ENCODE measurements around the gene CXCL1.

The CXCL1 gene

DNA sequence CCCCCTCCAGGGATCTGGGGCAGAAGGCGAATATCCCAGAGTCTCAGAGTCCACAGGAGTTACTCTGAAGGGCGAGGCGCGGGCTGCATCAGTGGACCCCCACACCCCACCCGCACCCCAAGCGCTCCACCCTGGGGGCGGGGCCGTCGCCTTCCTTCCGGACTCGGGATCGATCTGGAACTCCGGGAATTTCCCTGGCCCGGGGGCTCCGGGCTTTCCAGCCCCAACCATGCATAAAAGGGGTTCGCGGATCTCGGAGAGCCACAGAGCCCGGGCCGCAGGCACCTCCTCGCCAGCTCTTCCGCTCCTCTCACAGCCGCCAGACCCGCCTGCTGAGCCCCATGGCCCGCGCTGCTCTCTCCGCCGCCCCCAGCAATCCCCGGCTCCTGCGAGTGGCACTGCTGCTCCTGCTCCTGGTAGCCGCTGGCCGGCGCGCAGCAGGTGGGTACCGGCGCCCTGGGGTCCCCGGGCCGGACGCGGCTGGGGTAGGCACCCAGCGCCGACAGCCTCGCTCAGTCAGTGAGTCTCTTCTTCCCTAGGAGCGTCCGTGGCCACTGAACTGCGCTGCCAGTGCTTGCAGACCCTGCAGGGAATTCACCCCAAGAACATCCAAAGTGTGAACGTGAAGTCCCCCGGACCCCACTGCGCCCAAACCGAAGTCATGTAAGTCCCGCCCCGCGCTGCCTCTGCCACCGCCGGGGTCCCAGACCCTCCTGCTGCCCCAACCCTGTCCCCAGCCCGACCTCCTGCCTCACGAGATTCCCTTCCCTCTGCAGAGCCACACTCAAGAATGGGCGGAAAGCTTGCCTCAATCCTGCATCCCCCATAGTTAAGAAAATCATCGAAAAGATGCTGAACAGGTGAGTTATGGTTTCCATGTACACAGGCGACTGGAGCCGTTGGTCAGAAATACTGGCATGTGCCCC lies at the start of gene CXCL1:
TSS of gene CXCL1 (plus strand) at position 264 of the 926 bp plus-strand sequence. CDS start at position 342, 78 bp downstream.
- no peak for DNase-seq (ENCODE audit: low read depth in 2 of 2)

DNA sequence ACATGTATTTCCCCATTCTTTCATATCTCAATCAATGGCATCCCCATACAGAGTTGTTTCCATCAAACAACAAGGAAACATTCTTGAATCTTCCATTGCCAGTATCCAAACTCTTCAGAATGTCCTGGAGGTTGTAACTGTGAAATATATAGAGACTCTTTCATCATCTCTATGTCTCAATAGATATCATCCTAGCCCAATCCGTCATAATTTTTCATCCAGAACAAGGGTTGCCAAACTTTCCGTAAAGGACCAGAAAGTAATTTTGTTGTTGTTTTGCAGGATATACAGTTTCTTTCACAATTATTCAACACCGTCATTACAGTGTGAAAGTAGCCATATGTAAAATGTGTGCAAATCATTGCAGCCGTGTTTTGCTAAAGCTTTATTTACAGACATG lies 47.9 kb upstream of the CXCL1 start:
- DNase-seq (ENCODE audit: low read depth in 2 of 2) = no peak

DNA sequence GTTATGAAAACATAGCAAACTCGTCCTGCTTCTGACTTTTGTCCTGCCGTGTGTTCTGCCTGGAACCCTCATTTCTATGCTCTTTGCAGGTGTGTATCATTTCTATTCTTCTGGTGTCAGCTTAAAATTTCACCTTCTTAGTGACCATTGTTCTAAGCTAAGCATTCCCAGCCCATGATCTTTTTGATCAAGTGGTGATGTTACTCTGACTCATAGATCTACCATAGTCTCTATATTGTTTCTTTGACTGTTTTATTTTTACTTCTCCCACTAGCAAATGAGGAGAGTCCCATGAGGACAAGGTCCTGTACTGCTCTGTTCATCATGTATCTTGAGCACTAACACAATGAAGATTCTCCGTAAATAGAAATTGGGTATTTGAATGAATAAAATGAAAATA lies 46.8 kb upstream of the CXCL1 start:
- no peak for DNase-seq (ENCODE audit: low read depth in 2 of 2)

DNA sequence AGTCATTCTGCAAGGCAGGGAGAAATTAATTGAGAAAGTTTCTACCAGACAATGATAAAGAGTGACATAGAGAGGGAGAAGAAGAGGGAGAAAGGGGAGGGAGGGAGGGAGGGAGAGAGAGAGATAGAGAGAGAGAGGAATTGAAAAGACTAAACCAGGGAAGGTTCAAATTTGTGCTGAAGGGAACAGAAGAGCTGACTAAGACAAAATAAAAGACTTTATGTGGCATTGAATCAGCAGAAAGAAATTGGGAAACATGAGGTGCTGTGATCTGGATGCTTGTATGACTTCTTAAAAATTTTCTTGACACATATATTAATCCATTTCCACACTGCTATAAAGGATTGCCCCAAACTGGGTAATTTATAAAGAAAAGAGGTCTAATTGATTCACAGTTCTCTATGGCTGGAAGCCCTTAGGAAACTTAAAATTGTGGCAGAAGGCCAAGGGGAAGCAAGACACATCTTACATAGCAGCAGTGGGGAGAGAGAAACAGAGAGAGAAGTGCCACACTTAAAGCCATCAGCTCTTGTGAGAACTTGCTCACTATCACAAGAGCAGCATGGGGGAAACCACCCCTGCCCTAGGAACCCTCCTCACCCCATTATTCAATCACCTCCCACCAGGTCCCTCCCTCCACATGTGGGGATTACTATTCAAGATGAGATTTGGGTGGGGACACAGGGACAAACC lies 46.2 kb upstream of the CXCL1 start:
- no peak for DNase-seq (ENCODE audit: low read depth in 2 of 2)

DNA sequence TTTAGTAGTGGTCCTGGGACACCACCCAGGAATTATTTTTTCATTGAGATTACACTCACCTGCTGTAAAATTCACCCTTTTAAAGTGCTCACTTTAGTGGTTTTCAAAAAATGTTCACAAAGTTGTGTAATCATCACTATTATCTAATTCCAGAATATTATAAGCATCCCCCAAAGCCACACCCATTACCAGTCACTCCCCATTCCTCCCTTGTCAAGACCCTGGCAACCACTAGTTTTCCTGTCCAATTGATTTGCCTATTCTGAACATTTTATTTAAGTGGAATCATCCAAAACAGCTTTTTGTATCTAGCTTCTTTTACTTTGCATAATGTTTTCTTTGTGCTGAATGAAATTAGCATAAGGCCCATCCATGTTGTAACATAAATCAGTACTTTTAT lies 45.4 kb upstream of the CXCL1 start:
- DNase-seq (ENCODE audit: low read depth in 2 of 2) = no peak

DNA sequence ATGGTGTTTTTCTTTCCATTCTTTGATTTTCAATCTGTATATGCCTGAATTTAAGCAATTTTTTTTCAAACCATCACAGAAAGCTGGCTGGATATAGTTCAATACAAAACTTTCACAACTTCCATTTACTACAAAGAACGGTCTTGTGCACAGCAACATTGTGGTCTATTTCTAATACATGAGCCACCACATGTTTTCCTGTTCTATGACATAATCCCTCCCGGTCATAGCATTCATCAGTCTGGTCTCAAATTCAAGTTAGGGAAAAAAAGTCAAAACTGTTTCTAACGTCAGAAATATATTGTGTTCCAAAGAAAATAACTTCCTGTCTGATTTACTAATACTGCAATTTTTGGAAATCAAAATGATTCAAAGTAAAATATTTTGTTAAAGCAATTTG lies 40.2 kb upstream of the CXCL1 start:
- no peak for DNase-seq (ENCODE audit: low read depth in 2 of 2)

DNA sequence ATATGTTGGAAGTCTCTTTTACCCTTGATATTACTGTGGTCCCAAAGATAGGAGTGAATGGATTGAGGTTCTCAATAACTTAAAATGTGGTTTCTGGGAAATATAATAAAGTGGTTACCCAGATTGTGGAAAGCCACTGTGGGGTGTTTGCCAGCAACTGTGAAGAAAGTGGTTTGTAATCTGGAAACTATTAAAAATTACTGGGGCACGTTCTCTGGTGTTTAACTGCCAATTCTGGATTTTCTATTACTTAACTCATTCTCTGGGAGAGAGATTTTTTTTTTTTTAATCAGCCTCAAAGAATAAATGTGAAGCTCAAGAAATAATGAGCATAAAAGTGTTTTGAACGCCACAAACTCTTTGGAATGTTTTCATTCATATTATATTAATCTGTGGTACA lies 37.6 kb upstream of the CXCL1 start:
- peak; percentile 72 to 74 for DNase-seq (ENCODE audit: low read depth in 2 of 2)

DNA sequence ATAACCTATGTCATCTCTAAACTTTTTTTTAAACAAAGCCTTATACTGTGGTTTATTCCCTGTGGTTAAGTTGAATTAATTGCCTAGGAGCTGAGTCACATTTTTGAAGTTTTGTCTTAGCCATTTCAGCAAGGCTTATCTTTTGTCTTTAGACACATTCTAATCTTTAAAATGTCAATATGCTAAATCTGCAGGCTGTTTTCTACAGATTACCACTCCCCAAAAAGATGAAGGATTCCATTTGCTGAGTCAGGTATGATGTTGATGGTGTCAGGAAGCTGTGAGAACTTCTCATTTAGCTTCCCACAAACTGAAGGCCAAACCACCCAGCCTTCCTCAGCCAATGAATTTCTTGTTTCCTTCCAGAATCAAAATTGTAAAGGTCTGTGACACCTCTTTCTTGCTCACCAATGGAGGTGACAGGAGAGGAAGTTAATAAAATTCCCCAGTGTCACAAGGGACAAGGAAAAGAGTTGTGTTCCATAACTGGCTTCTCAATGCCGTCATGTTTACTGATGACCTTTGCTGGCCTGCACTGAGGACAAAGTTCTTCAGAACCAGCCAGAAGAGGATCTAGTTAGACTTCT lies 36.4 kb upstream of the CXCL1 start:
- DNase-seq (ENCODE audit: low read depth in 2 of 2) = peak; percentile 57 to 61

DNA sequence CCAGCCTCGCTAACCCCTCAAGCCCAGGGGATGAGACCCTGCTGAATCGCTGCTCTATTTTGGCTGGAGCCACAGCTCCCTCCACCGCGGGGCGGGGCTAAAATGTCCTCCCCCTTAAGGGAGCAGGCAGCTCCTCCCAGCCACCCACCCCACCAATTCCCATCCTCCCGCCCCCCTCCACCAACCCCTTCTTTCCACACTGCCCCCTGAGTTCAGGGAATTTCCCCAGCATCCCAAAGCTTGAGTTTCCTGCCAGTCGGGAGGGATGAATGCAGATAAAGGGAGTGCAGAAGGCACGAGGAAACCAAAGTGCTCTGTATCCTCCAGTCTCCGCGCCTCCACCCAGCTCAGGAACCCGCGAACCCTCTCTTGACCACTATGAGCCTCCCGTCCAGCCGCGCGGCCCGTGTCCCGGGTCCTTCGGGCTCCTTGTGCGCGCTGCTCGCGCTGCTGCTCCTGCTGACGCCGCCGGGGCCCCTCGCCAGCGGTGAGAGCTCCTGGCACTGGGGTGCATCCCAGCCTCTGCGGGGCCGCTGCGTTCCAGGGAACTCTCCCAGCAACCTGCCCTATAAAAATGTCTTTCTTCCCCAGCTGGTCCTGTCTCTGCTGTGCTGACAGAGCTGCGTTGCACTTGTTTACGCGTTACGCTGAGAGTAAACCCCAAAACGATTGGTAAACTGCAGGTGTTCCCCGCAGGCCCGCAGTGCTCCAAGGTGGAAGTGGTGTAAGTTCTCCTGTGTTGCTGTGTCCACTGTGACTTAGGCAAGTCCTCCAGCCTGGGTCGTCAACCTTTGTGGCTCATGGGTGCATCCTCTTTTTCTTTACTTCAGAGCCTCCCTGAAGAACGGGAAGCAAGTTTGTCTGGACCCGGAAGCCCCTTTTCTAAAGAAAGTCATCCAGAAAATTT lies 32.6 kb upstream of the CXCL1 start, which contains the start of gene CXCL6:
TSS of gene CXCL6 (plus strand) at position 306 of the 907 bp plus-strand sequence. CDS start at position 379, 73 bp downstream.
- DNase-seq (ENCODE audit: low read depth in 2 of 2) = no peak

DNA sequence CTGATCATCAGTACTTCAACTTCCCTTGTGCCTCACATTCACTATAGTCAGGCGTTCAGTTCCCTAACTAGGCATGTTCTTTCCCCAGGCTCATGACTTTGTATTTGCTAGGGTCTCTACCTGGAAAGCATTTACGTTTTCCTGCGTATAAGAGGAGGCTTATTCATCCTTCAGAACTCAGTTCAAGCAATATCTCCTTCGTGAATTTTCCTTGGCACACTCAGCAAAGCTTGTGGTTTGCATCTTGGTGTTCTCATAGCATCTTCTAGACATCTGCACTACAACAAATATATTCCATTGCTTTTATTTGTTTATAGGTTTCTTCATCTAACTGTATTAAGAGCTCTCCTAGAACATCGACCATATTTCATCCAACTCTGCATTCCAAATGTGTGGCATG lies 30.1 kb upstream of the CXCL1 start:
- no peak for DNase-seq (ENCODE audit: low read depth in 2 of 2)

DNA sequence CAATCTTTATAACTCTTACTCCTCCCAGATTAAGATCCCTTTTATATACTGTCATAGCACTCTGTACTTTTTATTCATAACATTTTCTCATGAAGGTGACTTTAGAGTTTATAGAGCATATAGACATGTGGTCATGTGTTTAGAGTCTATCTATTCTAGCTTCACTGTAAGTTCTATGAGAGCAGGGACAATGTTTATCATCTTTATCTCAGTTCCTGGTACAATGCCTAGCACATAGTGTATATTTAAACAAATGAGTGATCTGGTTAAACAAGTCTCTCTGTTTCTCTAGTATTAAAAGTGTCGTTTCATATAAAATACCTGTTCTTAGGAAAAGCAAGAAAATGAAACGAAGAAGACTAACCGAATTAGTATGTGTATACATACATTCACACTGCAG lies 29.5 kb upstream of the CXCL1 start:
- DNase-seq (ENCODE audit: low read depth in 2 of 2) = no peak

DNA sequence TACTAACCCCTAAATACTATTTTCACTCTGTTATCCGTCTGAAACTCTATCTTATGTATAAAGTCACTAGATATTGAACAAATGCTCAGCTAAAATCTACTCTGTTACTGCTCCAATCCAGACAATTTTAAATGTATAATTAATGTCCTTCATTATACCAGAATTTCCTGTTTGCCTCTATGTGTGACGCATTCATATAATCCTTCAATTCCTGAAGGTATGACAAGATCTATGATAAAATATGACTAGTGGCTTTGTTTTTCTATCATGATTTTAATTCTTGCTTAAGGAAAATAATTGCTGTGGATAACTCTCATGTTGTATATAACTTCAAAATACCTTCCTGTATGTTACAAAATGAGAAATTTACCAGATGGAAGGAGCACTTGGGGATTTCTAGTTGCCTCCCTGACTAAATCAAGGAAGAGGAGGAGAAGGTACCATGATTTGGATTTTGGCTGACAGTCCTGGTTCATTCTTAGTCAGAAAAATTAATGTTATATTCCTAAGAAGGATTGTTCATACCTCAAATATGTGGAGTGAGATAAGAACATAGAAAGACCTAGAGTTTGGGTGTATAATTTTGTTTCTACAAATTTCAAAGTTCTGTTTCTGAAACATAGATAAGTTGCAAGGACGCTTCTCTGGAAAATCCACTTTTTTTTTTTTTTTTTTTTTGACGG lies 27.8 kb upstream of the CXCL1 start:
- no peak for DNase-seq (ENCODE audit: low read depth in 2 of 2)

DNA sequence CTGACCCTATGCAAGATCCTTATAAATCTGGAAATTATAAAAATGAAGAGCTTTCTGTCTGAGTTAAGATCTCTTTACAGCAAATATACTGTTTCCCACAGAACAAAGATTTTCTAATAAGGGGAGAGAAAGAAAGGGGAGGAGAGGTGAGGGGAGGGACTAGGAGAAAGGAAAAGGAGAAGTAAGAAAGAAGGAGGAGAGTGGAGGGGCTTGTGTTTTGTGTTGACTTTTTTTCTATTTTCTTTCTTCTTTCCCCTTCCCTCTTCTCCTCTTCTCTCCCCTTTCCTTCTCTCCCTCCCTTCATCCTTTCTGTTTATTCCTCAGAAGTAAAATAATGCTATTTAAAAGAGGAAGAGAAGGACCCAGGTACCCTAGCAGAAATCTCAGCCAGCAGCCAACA lies 26.5 kb upstream of the CXCL1 start:
- DNase-seq (ENCODE audit: low read depth in 2 of 2) = no peak

DNA sequence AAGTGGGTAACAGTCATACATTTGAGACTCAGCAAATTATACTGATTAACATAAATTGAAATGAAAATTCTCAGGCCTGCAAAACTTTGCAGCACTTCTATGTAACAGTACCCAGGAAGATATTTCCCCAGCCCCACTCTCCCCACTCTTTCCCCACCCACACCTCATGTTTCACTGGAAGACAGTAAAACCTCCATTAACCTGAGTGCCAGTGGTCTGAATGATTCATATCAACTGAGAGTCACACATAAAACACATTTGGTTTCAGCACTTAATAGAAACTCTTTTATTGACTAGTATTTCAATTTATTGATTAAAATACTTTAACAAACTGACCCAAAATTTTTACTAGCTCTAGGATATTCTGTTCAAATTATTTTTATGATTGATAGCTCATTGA lies 25.8 kb upstream of the CXCL1 start:
- DNase-seq (ENCODE audit: low read depth in 2 of 2) = no peak

DNA sequence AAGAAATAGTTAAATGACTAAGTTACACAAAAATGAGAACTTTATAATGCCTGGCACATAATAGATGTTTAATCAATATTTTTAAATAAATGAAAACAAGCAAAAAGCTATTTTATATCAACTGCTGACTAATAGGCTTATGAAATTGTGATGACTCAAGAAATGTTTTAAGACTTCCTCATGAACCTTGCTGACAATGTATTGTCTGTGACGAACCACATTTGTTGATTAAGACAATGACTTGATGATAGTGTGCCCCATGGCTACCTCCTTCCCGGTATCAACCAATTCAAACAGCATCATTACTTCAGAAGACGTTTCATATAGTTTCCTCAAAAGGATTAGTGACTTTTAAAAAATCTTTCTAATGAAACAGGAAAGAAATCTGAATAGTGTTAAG lies 24.8 kb upstream of the CXCL1 start:
- peak in 1 of 2 experiments; percentile 30 for DNase-seq (ENCODE audit: low read depth in 2 of 2)

DNA sequence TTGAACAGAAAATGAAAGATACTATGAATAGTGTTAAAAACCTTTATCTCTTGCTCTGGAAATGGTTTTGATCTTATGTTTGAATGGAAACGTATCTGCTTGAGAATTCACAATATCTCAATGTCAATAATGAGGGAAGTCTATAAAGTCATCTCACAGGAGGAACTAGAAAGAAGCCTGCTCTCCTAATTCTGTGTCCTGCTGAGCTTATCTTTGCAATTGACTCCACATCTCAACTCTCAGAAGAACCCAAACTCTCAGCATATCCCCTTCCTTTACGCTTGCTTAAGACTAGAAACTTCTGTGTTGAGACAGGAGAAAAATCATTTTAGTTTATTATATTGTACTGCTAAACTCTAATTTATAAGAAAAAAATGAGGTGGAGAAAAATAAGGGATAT lies 24.4 kb upstream of the CXCL1 start:
- DNase-seq (ENCODE audit: low read depth in 2 of 2) = no peak

DNA sequence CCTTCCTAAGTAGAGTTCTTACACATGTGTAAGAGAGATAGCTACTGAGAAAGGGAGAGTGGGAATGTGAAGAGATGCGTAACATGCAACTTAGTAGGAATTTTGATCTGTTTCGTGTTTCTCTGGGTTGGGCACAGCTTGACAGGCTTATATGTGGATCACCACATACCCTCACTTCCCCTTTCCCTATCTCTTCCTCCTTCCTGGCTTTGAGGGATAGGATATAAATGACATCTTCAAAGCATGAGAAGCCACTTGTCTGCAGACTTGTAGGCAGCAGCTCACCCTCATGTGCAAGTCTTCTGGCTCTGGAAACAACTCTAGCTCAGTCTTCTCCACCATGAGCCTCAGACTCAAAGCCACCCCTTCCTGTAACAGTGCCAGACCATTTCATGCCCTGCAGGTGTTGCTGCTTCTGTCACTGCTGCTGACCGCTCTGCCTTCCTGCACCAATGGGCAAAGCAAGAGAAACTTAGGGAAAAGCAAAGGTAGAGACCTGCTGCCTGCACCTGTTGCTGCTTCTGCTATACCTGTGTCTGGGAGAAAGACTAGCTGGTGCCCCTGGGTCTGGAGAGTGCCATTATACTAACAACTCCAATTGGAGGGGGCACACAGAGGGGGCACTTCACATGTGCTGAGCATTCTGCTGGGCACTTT lies 21.5 kb upstream of the CXCL1 start:
- no peak for DNase-seq (ENCODE audit: low read depth in 2 of 2)

DNA sequence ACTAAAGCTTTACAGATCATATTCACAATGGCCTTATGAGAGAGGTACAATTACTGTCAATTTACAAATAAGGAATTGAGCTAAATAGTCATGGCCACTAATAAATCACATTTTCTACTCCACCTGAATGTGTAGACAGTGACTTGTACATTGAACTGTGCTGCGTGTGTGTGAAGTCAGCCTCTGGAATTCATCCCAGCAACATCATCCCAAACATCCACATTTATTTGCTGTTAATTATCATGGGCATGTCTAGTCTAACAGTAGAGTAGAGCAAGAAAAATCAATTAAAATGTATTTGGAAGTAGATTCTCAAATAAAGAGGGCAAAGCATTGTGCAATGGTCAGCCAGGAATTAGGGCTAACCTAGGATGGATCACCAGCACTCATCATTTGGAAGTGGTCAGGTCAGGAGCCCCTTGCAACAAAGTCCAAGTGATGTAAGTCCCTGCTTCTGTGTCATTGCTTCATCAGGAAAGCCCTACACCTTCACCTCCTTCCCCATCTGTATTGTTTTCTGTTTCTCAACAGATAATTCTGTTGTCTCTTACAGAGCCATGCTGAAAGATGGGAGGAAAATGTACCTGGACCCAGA lies 20.9 kb upstream of the CXCL1 start:
- no peak for DNase-seq (ENCODE audit: low read depth in 2 of 2)

DNA sequence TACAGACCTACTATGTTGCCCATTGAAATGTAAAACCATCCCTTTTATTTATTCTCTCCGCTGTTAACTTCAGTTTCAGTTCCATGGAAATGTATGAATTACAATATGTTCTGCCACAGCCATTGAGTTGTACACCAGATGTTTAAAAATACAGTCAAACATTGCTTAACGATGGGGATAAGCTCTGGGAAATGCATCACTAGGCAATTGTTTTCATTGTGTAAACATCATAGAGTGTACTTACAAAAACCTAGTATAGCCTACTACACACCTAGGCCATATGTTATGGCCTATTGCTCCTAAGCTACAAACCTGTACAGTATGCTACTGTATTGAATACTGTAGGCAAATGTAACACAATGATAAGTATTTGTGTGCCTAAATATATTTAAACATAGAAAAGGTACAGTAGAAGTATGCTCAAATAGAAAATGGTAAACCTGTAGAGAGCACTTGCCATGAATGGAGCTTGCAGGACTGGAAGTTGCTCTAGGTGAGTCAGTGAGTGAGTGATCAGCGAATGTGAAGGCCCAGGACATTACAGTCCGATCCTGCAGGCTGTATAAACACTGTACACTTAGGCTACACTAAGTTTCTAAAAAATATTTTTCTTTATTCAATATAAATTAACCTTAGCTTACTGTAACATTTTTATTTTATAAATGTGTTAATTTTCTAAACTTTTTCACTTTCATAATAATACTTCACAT lies 18.8 kb upstream of the CXCL1 start:
- no peak for DNase-seq (ENCODE audit: low read depth in 2 of 2)
